Stimulated activated CD8-positive, alpha-beta memory T cell treated with anti-CD3 and anti-CD28 coated beads, Interleukin-4, amount 100 ng/mL, for 48 hours (primary cell): ENCODE measurements around the gene MAMLD1.
"Not testable (repeated sequence)": the region's sequence is repeated elsewhere in the genome, so short reads cannot be mapped to it uniquely, and the experiment has no call there.

Experiments
- DNase-seq: peaks from one replicate; pipeline ENCODE4 v3.0.0-alpha.2; 2020

MAMLD1 gene, protein sequence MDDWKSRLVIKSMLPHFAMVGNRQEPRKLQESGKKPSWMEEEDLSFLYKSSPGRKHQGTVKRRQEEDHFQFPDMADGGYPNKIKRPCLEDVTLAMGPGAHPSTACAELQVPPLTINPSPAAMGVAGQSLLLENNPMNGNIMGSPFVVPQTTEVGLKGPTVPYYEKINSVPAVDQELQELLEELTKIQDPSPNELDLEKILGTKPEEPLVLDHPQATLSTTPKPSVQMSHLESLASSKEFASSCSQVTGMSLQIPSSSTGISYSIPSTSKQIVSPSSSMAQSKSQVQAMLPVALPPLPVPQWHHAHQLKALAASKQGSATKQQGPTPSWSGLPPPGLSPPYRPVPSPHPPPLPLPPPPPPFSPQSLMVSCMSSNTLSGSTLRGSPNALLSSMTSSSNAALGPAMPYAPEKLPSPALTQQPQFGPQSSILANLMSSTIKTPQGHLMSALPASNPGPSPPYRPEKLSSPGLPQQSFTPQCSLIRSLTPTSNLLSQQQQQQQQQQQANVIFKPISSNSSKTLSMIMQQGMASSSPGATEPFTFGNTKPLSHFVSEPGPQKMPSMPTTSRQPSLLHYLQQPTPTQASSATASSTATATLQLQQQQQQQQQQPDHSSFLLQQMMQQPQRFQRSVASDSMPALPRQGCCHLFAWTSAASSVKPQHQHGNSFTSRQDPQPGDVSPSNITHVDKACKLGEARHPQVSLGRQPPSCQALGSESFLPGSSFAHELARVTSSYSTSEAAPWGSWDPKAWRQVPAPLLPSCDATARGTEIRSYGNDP

DNA sequence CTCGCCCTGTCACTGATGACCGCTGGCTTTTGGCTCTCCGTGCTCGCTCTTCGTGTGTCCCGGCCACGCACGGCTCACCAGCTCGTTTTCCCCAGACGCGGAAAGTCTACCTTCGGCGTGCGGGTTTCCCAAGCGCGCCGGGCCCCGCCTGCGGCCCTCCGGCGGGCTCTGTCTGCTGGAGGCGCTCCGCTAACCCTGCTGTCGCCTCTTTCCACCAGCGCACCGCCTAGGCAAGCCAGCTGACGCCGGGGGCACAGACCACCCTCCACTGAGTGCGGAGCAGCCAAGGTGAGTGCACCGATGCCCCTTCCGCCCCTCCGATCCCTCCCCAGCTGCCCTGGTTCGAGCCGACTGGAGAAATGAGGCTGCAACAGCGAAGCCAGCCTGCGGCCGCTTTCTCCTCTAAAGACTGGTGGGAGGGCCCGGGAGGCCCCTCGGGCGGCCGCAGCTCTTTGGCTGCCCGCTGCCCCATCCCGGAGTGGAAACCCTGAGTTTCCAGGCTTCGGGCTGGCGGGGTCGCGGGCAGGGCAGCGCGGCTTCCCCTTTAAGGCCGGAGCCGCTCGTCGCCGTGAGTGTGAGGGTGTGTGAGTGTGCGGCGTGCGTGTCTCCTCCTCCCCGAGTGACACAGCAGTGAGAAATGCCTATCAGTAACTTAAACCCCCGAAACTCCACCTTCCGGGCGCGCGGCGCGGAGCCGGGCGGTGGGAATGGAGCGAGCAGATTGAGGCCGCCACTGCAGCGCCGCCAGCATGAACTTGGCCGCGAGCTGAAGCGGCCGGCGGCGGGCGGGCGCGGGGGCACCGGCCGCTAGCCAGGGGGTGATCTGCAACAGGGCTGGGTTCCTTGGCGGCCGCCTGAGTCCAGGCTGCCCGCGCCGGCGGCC is at the start of gene MAMLD1:
TSS of gene MAMLD1 (plus strand) at position 719 of the 883 bp plus-strand sequence. CDS start 82,200 bp downstream, outside the sequence.
- DNase-seq, result peak; percentile 71

DNA sequence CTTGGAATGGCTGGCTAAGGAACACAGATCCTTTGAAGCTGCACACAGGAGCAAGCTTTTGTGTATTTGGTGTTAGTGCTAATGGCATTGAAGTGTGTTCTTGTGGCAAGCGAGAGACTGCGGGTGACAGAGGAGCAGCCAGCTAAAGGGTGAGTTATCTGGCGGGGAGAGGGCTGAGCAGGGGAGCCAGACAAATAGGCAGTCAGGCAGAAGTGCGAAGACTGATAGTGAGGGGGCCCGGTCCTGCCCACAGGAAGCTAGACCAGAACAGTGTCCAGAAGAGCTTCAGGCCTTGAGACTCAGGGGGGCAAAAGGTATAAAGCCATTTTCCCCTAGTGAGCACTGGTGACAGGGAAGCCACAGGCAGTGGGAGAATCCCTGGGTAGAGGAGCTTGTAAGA is 49.6 kb upstream of the MAMLD1 start:
- DNase-seq, result no peak

GRCh38 chrX:150314186-150314585 is 48.9 kb upstream of the MAMLD1 start:
- no peak for DNase-seq

DNA sequence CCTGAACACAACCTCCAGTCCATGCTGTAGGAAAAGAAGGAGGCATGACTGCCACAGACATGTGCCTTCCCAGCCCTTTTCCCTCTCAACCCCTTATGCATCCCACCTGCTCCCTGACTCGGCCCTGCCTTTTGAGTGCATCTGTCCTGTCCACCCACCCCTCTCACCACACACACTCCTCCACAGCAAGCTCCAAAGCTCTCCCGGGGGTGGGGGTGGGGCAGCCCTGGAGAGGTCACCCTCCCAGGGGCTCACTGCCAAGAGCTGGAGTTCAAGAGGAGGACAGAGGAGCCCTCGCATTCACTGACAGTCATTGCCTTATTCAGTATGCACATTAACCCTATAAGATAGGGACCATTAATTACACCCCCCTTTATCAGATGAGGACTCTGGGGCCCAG is 46.6 kb upstream of the MAMLD1 start:
- no peak for DNase-seq

GRCh38 chrX:150323020-150323419 is 40.1 kb upstream of the MAMLD1 start:
- DNase-seq, result no peak

- no peak for DNase-seq
These were observed 38.9 kb upstream of the MAMLD1 start for GRCh38 chrX:150324035-150324728.

DNA sequence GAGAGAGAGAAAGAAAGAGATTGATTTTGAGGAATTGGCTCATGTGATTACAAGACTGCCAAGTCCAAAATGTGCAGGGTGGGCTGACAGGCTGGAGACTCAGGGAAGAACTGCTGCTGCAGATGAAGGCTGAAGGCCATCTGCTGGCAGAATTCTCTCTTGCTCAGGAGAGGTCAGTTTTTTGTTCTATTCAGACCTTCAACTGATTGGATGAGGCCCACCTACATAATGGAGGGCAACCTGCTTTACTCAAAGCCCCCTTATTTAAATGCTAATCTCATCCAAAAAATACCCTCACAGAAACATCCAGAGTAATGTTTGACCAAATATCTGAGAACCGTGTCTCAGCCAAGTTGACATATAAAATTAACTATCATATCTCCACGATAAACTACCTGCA is 38.2 kb upstream of the MAMLD1 start:
- DNase-seq, result no peak

DNA sequence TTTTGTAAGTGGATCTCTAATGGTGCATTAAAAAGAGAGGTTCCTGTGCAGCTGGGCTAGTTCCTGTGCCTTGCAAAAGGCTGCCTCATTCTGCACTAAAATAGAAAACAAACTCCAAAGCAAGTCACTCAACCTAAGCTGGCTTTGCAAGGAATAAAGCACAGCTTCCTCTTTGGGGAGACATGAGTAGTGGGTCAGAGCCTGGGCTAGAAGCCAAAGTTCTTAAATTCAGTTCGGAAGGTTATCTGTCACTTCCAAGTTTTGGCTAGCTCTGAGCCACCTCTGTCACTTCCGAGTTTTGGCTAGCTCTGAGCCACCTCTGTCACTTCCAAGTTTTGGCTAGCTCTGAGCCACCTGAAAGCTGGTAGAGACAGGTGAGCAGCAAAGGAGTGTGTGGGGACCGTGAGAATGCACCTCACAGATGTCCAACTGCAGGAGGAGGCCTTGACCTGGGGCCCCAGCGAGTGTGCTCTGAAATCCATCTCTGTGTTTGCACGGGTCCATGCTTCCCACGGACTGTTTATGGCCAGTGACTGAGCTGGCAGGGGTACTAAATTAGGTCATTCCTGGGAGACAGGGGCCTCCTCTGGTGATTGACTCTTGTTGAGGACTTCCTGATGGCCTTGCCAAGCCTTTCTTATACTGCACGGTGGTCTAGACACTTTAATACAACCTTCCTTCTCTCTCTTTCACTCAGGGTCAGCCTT is 36.4 kb upstream of the MAMLD1 start:
- no peak for DNase-seq

DNA sequence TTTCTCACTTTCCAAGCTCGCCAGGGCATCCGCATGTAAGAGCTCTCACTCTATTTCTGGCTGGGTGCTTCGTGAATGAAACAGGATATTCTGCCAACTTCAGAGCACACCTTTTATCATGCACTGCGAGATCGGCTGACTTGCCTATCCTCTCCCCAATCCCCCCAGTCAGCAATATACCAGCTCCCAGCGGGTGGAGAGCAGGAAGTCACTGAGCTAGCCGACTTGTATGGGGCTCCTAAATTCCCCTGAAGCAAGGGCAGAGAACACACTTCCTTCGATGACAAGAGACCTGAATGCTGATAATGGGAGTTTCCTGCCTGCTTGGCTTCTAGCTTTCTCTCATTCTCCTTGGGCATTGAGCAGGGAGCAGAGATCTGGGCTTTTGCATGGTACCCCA is 33.8 kb upstream of the MAMLD1 start:
- no peak for DNase-seq

DNA sequence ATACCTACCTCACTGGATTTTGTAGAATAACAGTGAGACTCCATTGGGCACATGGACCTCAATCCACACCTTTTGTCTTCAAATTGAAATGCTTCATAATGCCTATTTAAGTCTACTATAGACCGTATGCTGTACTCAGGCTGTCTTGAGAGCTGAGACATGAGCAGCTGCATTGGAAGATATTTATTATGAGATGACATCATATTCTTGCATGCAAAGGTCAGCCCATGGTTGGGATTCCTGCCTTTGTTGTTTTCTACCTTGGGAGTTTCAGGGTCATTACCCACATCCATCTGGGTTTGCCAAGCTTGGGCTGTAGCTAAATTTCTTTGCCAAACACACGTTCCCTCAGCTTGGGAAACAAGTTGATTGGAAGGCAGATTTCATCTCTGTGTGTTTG is 33.2 kb upstream of the MAMLD1 start:
- DNase-seq, result no peak

- no peak for DNase-seq
These were observed 31.1 kb upstream of the MAMLD1 start for GRCh38 chrX:150332023-150332422.

DNA sequence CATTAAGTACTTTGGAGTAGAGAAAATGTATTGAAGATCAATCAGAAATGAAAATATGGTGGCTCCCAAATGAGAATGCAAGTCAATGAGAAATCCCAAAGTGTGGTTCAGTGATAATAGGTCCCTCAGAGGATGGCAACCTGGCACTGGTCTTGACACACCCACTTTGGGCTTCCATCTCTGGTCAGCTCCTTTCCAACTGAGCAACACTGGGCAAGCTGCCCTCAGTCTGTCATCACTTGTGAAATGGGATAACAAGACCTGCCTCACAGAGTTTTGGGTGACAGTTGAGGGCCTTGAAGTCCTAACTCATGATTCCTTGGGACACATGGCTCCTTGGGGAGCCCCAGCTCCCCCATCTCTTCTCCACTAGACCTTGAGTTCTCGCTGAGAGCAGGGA is 29.0 kb upstream of the MAMLD1 start:
- no peak for DNase-seq

DNA sequence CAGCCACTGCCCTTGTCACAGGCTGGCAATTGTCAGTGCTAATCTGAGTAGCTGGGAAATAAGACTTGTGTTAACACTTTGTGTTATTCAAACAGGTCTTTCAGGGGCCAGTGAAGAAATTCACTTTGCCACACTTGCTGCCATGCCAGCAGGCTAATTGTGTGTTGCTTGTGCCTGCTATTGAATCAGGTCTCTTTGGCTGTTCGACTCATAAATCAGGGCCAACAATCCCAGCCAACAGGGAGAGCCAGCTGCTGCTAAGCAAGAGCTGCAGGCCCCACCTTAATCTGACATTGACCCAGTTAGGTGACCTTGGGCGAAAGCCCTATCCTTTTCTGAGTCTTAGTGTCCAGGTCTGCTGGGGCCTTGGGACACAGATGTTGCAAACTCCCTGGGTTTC is 28.1 kb upstream of the MAMLD1 start:
- no peak for DNase-seq

GRCh38 chrX:150337026-150337425 is 26.1 kb upstream of the MAMLD1 start:
- DNase-seq, result no peak

DNA sequence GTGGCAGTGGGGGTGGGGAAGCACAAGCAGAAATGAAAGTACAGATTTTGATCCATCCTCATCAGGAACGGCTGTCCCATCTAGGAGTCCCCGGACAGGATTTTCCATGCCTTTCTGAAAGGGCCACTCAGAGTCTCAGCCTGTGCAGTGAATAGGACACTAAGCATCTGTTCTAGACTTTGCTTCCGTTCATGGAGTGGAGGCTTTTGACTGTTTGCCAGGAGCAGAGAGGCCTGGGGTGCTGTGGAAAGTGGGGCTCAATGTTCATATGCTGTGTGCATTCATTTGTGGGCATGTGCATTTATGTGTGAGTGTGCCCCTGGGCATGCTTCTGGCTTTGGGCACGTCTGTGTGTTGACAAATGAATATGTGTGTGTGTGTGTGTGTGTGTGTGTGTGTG is 25.6 kb upstream of the MAMLD1 start:
- DNase-seq, result no peak

DNA sequence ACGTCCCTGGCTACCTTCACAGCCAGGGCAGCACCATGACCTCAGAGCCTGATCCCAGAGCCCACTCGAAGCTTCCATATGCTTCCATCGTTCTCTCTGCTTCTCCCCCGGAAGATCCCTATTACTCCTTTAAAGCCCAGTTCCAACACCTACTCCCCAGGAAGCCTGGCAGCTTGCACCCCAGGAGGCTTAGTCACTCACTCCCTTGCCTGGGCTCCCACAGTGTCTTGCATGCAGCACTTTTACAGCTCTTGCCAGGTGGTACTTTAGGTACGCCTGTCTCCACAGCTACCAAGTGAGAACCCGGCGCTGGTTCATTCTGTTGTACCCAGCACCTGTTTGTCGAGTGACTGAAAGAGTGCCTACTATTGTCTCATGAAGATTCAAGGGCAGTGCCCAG is 24.5 kb upstream of the MAMLD1 start:
- no peak for DNase-seq

DNA sequence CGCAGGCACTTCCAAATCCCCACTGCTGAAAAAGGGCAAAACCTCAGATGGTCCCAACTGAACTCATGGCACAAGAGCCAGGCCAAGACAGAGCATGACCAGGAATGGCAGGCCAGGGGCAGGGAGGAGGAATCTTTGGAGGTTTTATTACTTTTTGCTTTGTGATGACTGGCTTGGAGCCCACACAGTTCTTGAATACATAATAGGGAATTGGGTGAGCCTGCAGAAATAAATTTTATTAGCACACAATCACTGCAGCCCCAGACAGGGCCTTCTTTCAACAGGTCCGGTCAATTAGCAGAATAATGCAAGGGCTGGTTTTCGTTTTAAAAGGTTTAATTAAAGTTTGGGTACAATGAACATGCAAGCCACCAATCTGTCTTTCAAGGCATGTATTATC is 23.4 kb upstream of the MAMLD1 start:
- no peak for DNase-seq

GRCh38 chrX:150340326-150340725 is 22.8 kb upstream of the MAMLD1 start:
- DNase-seq, result not testable (repeated sequence)

DNA sequence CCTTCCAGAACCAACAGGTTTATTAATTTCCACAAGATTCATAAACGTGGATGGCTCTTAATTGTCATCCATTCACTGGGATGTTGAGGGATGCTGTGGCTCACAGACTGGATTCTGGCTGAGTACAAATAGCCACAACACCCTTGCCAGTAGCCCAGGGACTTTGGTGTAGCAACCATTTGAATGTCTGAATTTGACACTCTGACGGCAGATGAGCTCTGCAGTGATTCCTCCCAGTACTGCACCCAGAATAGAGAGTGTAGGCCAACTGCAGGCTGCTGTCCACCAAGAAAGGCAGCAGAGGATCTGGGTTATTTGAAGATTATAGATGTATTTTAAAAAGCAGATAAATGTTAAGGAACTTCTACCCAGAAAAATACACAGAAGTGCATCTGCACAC is 15.6 kb upstream of the MAMLD1 start:
- no peak for DNase-seq

DNA sequence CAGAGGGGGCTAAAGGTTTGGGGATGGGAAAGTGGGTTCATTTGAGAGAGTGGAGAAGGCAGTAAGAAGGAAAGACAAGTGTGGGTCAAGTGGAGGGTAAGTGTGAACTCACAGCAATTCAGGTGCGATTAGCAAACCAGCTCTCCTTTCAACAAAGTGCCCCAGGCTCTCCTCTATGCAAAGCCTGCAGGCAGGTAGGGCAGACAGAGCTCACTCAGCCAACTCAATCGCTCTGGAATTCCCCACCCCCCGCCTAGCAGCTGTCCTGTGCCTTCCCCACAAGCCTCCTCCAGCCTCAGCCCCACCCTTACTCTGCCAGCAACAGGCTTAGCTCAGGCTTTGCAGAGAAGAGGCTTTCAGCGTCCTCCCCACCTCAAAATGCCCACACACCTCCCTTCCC is 14.8 kb upstream of the MAMLD1 start:
- no peak for DNase-seq

- no peak for DNase-seq
These were observed 11.0 kb upstream of the MAMLD1 start for GRCh38 chrX:150352114-150352513.

DNA sequence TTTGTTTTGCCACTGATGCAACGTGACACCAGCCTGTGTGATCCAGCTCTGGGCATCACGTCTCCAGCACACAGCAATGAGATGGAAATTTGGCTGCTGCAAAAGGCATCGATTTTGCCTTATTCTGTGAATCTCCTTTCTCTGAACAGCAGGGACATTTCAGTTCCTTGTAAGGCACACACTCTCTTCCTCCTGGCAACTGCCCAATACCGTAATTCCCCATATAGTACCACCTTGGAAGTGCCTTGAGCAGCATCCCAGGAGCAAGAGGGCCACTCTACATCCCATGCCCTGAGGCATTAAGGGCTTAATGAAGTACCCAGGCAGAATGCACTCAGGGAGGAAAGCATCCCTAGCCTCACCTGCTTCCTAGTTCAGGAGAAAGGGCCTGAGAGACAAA is 10.5 kb upstream of the MAMLD1 start:
- no peak for DNase-seq
